Left lung (tissue), 14 donors: ENCODE measurements around the gene HMGB1. TPM values are rescaled to one million over a fixed set of nuclear protein-coding genes. Genes with fewer than 3 reads are reported as not detected.

Experiments
- ATAC-seq: fragments of 200-7000 bp; cut with Tn5 transposase; one replicate; pipeline ENCODE4 v1.9.1; 2020; ENCODE audit warnings: moderate library complexity
- DNase-seq, 4 donors: peaks; one replicate each; pipeline ENCODE4 v3.0.0-alpha.2; 2013 to 2020
- H3K27ac ChIP-seq, 2 donors: fragments of 200-600 bp; sonication (generic) in 1 of 2; one replicate each; pipeline versions ENCODE4 v1.5.0 to v1.8.0; 2020 to 2021
- H3K27me3 ChIP-seq, 2 donors: fragments of 200-600 bp; sonication (generic) in 1 of 2; one replicate each; pipeline versions ENCODE4 v1.5.0 to v1.8.0; 2020 to 2021
- H3K36me3 ChIP-seq, 2 donors: fragments of 200-600 bp; sonication (generic) in 1 of 2; one replicate each; pipeline versions ENCODE4 v1.5.0 to v1.8.0; 2020 to 2021
- H3K4me1 ChIP-seq, 2 donors: fragments of 200-600 bp; one replicate each; pipeline ENCODE4 v1.8.0; 2021
- H3K4me3 ChIP-seq, 2 donors: fragments of 200-600 bp; sonication (generic) in 1 of 2; one replicate each; pipeline versions ENCODE4 v1.5.0 to v1.8.0; 2020 to 2021; ENCODE audit warnings: mild to moderate bottlenecking in 1 of 2
- H3K9me3 ChIP-seq, 2 donors: fragments of 200-600 bp; sonication (generic) in 1 of 2; one replicate each; pipeline versions ENCODE4 v1.5.0 to v1.8.0; 2020 to 2021
- intact Hi-C, 2 donors: fragments of 100-400 bp; cut with DNase I; formaldehyde crosslinking; loops; one replicate each; pipeline versions ENCODE4 v1.11.2 to v1.14.2; 2022
- long read RNA-seq, 12 donors: library from polyadenylated mRNA in 2 of 12; unstranded in 2 of 12; transcript quantifications; one replicate each; pipeline ENCODE4 v2.0.0 and lab custom pipeline, GENCODE V29; 2019 to 2026
- polyA plus RNA-seq, 6 donors: library from polyadenylated mRNA; unstranded; fragments of 120-200 nt; gene quantifications; one replicate each; pipeline ENCODE4 v1.2.1, GENCODE V29; 2013; ENCODE audit not compliant: insufficient read length in 6 of 6
- total RNA-seq, 2 donors: library from RNA; stranded (reverse); fragmentation: NEBNext Ultra II Directional; extraction: Animal tissue kit (Norgen Biotek cat#: 25700); gene quantifications; one replicate each; pipeline ENCODE4 v1.2.1, GENCODE V29; 2021
- TF ChIP-seq, protein P1 (sequence below), 2 donors: fragments of 200-600 bp; sonication (generic) in 1 of 2; IDR thresholded peaks; one replicate each; pipeline versions ENCODE4 v1.5.0 to v1.8.0; 2021; ENCODE audit warnings: antibody characterized with exemption in 2 of 2
- donor health status: DM: no; HTN: yes; CAD: no.
- donor health status: DM: no; HTN: no; CAD: no.

HMGB1 gene
- total RNA-seq (100 to 1,000 TPM; 249 to 256 TPM), polyA plus RNA-seq (100 to 1,000 TPM; 759 to 976 (median 828) TPM)
- long read RNA-seq, donor 1, full-length matches to known transcripts: 611 of 1,222 reads
- long read RNA-seq, donor 1, partial matches to known transcripts: 594 of 1,222 reads
- long read RNA-seq, donor 1, other reads (novel, unspliced or antisense): 17 of 1,222 reads
- long read RNA-seq, donor 2, full-length matches to known transcripts: 464 of 1,335 reads
- long read RNA-seq, donor 2, partial matches to known transcripts: 865 of 1,335 reads
- long read RNA-seq, donor 2, other reads (novel, unspliced or antisense): 6 of 1,335 reads
- long read RNA-seq, donor 3, full-length matches to known transcripts: 411 of 754 reads
- long read RNA-seq, donor 3, partial matches to known transcripts: 331 of 754 reads
- long read RNA-seq, donor 3, other reads (novel, unspliced or antisense): 12 of 754 reads
- long read RNA-seq, donor 4, full-length matches to known transcripts: 206 of 405 reads
- long read RNA-seq, donor 4, partial matches to known transcripts: 175 of 405 reads
- long read RNA-seq, donor 4, other reads (novel, unspliced or antisense): 24 of 405 reads
- long read RNA-seq, donor 5, full-length matches to known transcripts: 427 of 833 reads
- long read RNA-seq, donor 5, partial matches to known transcripts: 390 of 833 reads
- long read RNA-seq, donor 5, other reads (novel, unspliced or antisense): 16 of 833 reads
- long read RNA-seq, donor 6, full-length matches to known transcripts: 468 of 1,110 reads
- long read RNA-seq, donor 6, partial matches to known transcripts: 631 of 1,110 reads
- long read RNA-seq, donor 6, other reads (novel, unspliced or antisense): 11 of 1,110 reads
- long read RNA-seq, donor 7, full-length matches to known transcripts: 322 of 481 reads
- long read RNA-seq, donor 7, partial matches to known transcripts: 159 of 481 reads
- long read RNA-seq, donor 7, other reads (novel, unspliced or antisense): 0 of 481 reads
- long read RNA-seq, donor 8, full-length matches to known transcripts: 300 of 470 reads
- long read RNA-seq, donor 8, partial matches to known transcripts: 170 of 470 reads
- long read RNA-seq, donor 8, other reads (novel, unspliced or antisense): 0 of 470 reads
- long read RNA-seq, donor 9, full-length matches to known transcripts: 3 of 3 reads
- long read RNA-seq, donor 9, partial matches to known transcripts: 0 of 3 reads
- long read RNA-seq, donor 9, other reads (novel, unspliced or antisense): 0 of 3 reads
- long read RNA-seq, donor 10, full-length matches to known transcripts: 256 of 365 reads
- long read RNA-seq, donor 10, partial matches to known transcripts: 93 of 365 reads
- long read RNA-seq, donor 10, other reads (novel, unspliced or antisense): 16 of 365 reads
- long read RNA-seq, donor 11, full-length matches to known transcripts: 295 of 820 reads
- long read RNA-seq, donor 11, partial matches to known transcripts: 482 of 820 reads
- long read RNA-seq, donor 11, other reads (novel, unspliced or antisense): 43 of 820 reads
- long read RNA-seq, donor 12, full-length matches to known transcripts: 311 of 573 reads
- long read RNA-seq, donor 12, partial matches to known transcripts: 262 of 573 reads
- long read RNA-seq, donor 12, other reads (novel, unspliced or antisense): 0 of 573 reads

DNA sequence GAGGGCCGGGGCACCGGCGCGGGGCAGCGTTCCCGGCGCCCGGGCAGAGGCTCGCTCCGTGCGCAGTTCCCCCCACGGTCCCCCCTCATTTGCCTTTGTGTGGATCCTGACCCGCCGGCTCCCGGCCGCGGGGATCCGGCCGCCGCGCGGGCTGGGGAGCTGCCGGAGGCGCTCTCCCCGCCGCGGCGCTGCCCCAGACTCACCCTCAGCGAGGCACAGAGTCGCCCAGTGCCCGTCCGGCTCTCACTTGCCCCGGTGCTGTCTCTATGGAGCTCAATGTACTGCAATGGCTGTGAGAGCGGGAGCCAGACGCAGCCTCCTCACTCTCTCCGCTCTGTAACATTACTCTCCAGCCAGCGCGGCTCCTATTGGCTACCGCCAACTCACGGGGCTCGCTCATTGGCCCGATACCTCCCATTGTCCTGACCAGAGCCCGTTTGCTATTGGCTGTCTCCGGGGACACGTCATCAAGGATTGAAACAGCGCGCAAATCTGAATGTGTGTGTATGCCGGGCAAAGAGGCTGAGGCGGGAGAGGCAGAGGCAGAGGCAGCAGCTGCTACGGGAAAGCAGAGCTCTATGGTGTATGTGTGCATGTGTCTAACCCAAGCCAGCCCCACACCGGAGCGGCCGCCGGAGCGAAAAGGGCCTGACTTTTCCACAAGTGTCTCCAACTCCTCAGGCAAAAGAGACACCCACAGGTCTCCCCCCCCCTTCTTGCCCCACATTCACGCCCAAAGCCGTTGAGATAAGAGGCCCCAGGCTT lies at the start of gene HMGB1:
Gene HMGB1 (minus strand): TSS at position 344 of the 765 bp plus-strand sequence. CDS start 2,256 bp downstream, outside the sequence.
- peaks cover 14 to 38% of the 10 kb centered on the region in 2 donors for H3K4me1 ChIP-seq
- H3K9me3 ChIP-seq: no peaks in the 10 kb centered on the region
- intact Hi-C loops: loop anchor here in 1 of 2 donors (5.0 kb wide), 1 partner anchor 152 kb away; the partner anchor contains the start of gene USPL1
- H3K27ac ChIP-seq: peak within 1 kb of the TSS; percentile 99
- TF ChIP-seq, protein P1, sequence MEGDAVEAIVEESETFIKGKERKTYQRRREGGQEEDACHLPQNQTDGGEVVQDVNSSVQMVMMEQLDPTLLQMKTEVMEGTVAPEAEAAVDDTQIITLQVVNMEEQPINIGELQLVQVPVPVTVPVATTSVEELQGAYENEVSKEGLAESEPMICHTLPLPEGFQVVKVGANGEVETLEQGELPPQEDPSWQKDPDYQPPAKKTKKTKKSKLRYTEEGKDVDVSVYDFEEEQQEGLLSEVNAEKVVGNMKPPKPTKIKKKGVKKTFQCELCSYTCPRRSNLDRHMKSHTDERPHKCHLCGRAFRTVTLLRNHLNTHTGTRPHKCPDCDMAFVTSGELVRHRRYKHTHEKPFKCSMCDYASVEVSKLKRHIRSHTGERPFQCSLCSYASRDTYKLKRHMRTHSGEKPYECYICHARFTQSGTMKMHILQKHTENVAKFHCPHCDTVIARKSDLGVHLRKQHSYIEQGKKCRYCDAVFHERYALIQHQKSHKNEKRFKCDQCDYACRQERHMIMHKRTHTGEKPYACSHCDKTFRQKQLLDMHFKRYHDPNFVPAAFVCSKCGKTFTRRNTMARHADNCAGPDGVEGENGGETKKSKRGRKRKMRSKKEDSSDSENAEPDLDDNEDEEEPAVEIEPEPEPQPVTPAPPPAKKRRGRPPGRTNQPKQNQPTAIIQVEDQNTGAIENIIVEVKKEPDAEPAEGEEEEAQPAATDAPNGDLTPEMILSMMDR (IDR thresholded peaks at IDR 0.05): no peak
- no peaks in the 10 kb centered on the region for H3K27me3 ChIP-seq
- peak within 1 kb of the TSS; percentile 66 to 71 for H3K4me3 ChIP-seq
- DNase-seq (peak; percentile 96 to 99 (median 98)), ATAC-seq (peak; percentile 96)
- peaks cover 2 to 21% of the 10 kb centered on the region in 2 donors for H3K36me3 ChIP-seq

DNA sequence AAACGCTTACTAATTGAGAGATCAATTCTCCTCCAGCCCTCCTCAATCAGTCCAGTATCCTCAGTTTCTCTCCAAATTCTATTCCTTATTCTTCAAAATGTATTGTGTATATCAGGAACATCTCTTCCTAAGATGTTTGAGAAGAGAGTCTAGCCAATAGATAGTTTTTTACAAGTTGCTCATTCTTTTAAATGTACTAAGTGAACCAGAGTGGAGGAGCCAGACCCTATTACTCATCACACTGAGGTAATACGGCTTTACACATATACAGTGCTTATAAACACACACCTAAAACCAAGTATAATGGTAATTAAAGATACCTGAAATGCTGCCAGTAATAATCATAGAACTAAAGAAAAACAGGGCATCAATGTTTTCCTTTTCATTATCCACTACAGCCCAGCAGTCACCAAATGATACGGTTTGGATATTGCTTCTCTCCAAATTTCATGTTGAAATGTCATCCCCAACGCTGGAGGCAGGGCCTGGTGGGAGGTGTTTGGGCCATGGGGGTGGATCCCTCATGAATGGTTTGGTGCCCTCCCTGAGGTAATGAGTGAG lies 45.2 kb upstream of the HMGB1 start:
- no peak for DNase-seq
- H3K9me3 ChIP-seq: no peaks in the 10 kb centered on the region
- H3K4me3 ChIP-seq: no peak overlapping the region
- no peaks in the 10 kb centered on the region for H3K27me3 ChIP-seq
- intact Hi-C loops: no loop called here
- no peaks in the 10 kb centered on the region for H3K36me3 ChIP-seq
- no peak for ATAC-seq
- TF ChIP-seq, protein P1 (IDR thresholded peaks at IDR 0.05): no peak
- H3K4me1 ChIP-seq: no peaks in the 10 kb centered on the region
- H3K27ac ChIP-seq: no peak overlapping the region

DNA sequence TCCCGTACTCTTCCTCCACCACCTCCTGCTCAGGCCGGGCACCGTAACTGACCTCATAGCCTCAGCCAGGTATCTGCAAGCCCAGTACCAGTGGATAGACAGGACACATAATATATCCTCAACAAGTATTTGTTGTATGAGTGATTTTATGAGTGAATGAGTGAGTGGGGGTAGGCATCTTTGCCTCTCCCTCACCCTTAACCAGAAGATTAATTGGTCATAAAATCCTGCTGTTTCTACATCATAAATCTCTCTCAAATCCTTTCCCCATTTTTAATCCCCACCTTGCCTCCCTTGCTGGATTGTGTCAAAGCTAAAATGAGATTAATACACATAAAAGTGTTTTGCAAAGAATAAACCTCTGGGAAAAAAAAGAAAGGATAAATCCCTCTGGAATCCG lies 44.4 kb upstream of the HMGB1 start:
- TF ChIP-seq, protein P1 (IDR thresholded peaks at IDR 0.05): no peak
- Histone ChIP-seq H3K9me3 (no peaks in the 10 kb centered on the region), H3K4me3 (no peak overlapping the region), H3K27me3 (no peaks in the 10 kb centered on the region), H3K4me1 (no peaks in the 10 kb centered on the region), H3K36me3 (no peaks in the 10 kb centered on the region), H3K27ac (no peak overlapping the region)
- DNase-seq (no peak), ATAC-seq (no peak)
- intact Hi-C loops: no loop called here
